Hepatocyte (in vitro differentiated cells): ENCODE data around the gene KCNIP3.

Experiments used
- CTCF ChIP-seq: fragments of 200-600 bp; sonication (generic); IDR thresholded peaks from 2 replicates; pipeline ENCODE4 v1.5.1; 2016; ENCODE audit warnings: antibody characterized with exemption, mild to moderate bottlenecking; ENCODE audit not compliant: poor library complexity
- EZH2phosphoT487 ChIP-seq: fragments of 200-600 bp; sonication (generic); IDR thresholded peaks from one replicate; pipeline ENCODE4 v1.6.1; 2018; ENCODE audit warnings: antibody characterized with exemption, mild to moderate bottlenecking, low read depth, moderate library complexity; ENCODE audit not compliant: unreplicated experiment, severe bottlenecking

- TF ChIP-seq CTCF (no peak), EZH2phosphoT487 (no peak)
Observed at GRCh38 chr2:95287806-95288205, 9.3 kb upstream of the KCNIP3 start.
